Subcutaneous abdominal adipose tissue (tissue), 5 donors: ENCODE data around the gene SMAGP.
"Not testable (repeated sequence)": the region's sequence is repeated elsewhere in the genome, so short reads cannot be mapped to it uniquely, and the experiment has no call there.

ENCODE experiments used
- H3K27ac ChIP-seq: one replicate; pipeline ENCODE4 v1.7.0; 2013; ENCODE audit warnings: low read depth, mild to moderate bottlenecking, inconsistent platforms, low read length, moderate library complexity
- H3K27me3 ChIP-seq, 5 donors: one replicate each; pipeline ENCODE4 v1.7.0; 2013; ENCODE audit warnings: low read length in 5 of 5, inconsistent platforms in 1 of 5; ENCODE audit not compliant: control insufficient read depth in 5 of 5, insufficient read depth in 4 of 5
- H3K36me3 ChIP-seq, 5 donors: one replicate each; pipeline ENCODE4 v1.7.0; 2013; ENCODE audit warnings: low read length in 5 of 5; ENCODE audit not compliant: control insufficient read depth in 5 of 5, insufficient read depth in 5 of 5
- H3K4me1 ChIP-seq, 5 donors: one replicate each; pipeline ENCODE4 v1.7.0; 2013; ENCODE audit warnings: low read length in 5 of 5, mild to moderate bottlenecking in 3 of 5, moderate library complexity in 1 of 5; ENCODE audit not compliant: control insufficient read depth in 5 of 5, insufficient read depth in 5 of 5
- H3K4me3 ChIP-seq, 5 donors: one replicate each; pipeline ENCODE4 v1.7.0; 2013; ENCODE audit warnings: low read length in 5 of 5, low read depth in 1 of 5
- H3K9ac ChIP-seq, 5 donors: one replicate each; pipeline ENCODE4 v1.7.0; 2013; ENCODE audit warnings: low read length in 5 of 5, mild to moderate bottlenecking in 4 of 5, moderate library complexity in 3 of 5
- H3K9me3 ChIP-seq, 5 donors: one replicate each; pipeline ENCODE4 v1.7.0; 2013; ENCODE audit warnings: low read length in 5 of 5; ENCODE audit not compliant: control insufficient read depth in 5 of 5
- donor health status: healthy.
- donor health status: healthy.
- donor health status: healthy.
- donor health status: healthy.
- donor health status: healthy.

The SMAGP gene, protein sequence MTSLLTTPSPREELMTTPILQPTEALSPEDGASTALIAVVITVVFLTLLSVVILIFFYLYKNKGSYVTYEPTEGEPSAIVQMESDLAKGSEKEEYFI

DNA sequence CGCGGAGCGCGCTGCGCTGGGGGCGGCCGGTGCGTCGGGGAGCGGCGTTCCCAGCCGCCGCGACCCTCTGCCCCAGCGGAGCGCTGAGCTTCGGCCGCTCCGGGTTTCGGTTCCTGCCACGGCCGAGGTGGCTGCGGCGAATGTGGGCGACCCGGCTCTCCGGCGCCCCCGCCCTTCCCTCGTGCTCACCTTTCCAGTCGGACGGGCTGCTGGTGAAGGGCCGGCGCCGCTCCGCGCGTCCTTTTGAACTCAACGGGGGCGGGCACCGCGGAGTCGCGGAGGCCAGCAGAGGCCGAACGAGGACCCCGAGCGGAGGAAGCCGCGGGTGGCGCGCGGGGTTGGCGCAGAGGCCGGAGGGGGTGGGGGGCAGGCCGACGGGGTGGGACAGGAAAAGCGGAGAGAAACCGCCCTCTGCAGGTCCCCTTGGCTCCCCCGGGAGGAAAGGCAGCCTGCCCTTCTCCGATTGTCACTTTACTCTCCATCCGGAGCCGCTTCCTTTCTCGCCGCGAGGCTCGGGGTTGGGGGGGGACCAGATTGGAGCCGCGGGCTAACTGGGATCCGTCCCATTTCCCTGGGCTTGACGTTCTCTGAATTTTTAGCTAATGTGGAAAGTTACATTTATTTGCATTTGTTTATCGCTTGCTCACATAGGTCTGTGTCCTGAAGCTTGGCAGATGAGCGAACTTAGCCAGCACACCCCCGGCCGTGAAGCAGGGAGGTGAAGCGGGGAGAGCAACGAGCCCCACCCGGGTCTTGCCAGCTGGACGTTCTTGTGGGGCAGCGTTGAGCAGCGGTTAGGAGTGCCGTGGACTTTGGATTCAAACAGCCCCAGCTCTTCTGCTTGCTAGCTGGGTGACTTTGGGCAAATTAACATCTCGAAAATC, at the start of gene SMAGP:
TSS of gene SMAGP (minus strand) at position 349 of the 884 bp plus-strand sequence. CDS start 1,137 bp downstream, outside the sequence.
- Histone ChIP-seq H3K36me3 (no peaks in the 10 kb centered on the region), H3K4me1 (peaks cover 4 to 23% (median 16%) of the 10 kb centered on the region in 5 donors), H3K27me3 (peaks cover 0 to 10% (median 5%) of the 10 kb centered on the region in 5 donors), H3K9ac (peak within 1 kb of the TSS; percentile 32 to 74 (median 59)), H3K9me3 (no peaks in the 10 kb centered on the region), H3K27ac (peak within 1 kb of the TSS; percentile 69), H3K4me3 (peak within 1 kb of the TSS; percentile 63 to 76 (median 73))

DNA sequence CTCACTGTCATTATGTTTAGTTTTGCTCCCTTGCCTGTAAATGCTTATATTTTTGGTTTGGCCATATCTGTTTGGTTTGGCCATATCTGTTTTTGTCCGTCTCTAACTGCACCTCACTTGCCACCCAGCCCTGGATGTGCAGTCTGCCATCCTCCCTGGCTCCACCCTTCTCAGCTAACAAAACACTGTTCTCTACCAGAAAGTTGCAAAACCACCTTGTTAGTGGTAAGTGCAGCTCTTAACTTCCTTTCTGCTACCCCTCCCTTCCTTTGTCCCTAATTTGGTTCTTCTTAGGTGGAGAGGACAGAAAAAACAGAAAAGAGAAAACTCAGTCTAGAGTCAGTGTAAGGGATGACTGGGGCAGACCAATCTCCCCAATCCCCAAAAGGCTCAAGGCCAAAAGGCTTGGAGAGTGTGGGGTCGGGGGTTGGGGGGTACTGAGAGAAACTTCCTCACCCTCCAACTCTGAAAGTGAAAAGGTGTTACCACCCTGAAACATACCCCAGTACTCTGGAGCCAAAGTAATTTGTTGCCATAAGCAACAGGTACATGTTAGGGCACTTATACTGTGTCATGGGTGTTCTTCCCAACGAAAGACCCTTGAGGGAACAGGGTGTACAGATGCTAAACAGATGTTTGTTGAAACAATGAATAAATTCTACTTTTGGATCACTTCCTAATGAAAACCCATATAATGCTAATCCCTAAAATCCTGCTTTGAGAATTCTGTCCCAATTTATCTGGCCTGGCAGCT, 48.8 kb upstream of the SMAGP start:
- H3K36me3 ChIP-seq: no peaks in the 10 kb centered on the region
- H3K27ac ChIP-seq: no peak overlapping the region
- no peaks in the 10 kb centered on the region for H3K27me3 ChIP-seq
- no peak overlapping the region for H3K9ac ChIP-seq
- H3K4me1 ChIP-seq: peaks cover 0 to 5% (median 2%) of the 10 kb centered on the region in 5 donors
- no peak overlapping the region for H3K4me3 ChIP-seq
- no peaks in the 10 kb centered on the region for H3K9me3 ChIP-seq

DNA sequence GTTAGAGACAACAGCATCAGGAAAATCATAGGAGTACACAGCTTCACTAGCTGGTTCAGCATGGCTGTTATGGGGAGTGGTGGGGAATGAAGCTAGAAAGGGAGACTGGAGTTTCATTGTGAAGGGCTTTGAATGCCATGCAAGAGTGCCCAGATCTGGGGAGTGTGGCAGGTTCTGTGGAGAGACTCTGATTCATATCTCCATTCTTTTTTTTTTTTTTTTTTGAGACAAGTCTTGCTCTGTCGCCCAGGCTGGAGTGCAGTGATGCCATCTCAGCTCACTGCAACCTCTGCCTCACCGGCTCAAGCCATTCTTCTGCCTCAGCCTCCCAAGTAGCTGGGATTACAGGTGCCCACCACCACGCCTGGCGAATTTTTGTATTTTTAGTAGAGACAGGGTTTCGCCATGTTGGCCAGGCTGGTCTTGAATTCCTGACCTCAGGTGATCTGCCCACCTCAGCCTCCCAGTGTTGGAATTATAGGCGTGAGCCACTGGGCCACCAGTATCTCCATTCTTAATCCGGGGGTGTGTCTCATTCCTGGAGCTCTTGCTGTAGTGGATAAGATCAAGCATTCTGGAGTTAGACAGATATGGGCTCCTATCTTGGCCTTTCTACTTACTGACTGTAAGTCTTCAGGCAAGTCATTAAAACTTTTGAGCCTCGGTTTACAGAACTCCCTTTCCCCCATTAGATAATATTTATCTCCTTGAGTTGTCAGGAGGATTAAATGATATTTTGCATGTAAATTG, 48.0 kb upstream of the SMAGP start:
- not testable (repeated sequence) for H3K27ac ChIP-seq, H3K9me3 ChIP-seq, H3K27me3 ChIP-seq, H3K4me3 ChIP-seq, H3K4me1 ChIP-seq, H3K36me3 ChIP-seq, H3K9ac ChIP-seq

DNA sequence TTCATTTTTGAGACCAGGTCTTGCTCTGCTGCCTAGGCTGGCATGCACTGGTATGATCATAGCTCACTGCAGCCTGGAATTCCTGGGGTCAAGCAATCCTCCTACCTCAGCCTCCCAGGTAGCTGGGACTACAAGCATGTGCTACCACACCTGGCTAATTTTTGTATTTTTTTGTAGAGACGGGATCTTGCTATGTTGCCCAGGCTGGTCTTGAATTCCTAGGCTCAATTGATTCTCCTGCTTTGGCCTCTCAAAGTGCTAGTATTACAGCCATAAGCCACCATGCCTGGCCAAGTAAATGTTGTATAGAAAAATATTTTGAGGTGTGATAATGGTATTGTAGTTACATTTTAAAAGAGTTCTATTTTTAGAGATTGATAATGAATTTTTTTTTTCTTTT, 41.2 kb upstream of the SMAGP start:
- Histone ChIP-seq H3K36me3 (no peaks in the 10 kb centered on the region), H3K9ac (no peak overlapping the region), H3K4me3 (no peak overlapping the region), H3K27ac (no peak overlapping the region), H3K27me3 (no peaks in the 10 kb centered on the region), H3K4me1 (no peaks in the 10 kb centered on the region), H3K9me3 (no peaks in the 10 kb centered on the region)

DNA sequence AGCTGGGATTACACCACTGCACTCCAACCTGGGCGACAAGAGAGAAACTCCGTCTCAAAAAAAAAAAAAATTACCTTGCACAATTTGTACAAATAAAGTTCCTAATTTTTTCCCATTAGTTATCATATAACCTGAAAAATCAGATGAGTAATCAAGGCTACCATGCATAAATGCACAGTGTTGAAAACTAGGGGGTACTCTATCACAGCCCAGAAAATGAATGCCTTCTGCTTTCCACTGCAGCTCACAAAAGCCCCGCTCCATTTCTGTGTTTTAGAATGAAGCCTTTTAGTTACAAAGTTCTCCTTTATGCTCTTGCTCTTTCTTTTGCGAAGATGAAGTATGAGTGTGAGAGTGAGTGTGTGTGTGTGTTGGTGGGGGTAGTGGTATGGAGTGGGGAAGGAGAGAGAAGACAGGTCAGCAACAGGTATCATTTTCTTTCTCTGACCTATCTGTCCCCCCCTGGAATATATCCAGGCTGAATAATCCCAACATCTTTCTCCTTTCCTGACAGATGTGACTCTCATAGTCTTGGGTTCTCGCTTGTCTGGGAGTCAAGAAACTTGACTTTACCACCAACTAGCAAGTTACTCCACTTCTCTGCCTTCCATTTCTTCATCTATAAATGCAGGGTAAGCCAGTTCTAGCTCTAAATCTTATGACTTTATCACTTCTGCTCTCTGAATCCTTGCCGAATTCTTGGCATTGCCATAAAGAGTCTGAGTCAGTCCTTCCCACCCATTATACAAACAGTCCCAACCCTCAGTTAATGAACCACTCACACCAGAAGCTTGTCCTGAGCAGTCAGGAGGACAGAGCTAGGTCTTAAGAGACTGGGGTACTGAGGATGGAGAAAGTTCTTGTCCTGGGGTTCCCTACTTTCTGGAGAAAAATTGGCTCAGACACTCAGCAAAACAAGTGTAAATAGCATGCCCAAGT, 37.7 kb upstream of the SMAGP start:
- Histone ChIP-seq H3K4me3 (no peak overlapping the region), H3K27me3 (no peaks in the 10 kb centered on the region), H3K4me1 (no peaks in the 10 kb centered on the region), H3K9ac (no peak overlapping the region), H3K9me3 (no peaks in the 10 kb centered on the region), H3K36me3 (no peaks in the 10 kb centered on the region), H3K27ac (no peak overlapping the region)

DNA sequence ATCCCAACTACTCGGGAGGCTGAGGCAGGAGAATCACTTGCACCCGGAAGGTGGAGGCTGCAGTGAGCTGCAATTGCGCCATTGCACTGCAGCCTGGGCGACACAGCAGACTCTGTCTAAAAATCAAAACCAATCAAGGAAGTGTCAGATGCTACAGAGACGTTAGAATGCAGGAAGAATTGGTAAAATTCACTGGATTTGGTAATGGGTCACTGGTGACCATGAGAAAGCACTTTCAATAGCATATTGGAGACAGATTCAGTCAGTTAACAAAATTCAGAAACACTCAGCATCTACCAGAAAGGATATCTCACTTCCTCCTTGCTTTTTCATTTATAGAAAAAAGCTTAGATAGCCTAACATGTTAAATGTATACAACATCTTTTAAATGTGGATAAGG, 36.3 kb upstream of the SMAGP start:
- Histone ChIP-seq H3K9me3 (no peaks in the 10 kb centered on the region), H3K9ac (no peak overlapping the region), H3K4me3 (no peak overlapping the region), H3K4me1 (no peaks in the 10 kb centered on the region), H3K27ac (no peak overlapping the region), H3K36me3 (peaks cover 0 to 3% (median 0%) of the 10 kb centered on the region in 5 donors), H3K27me3 (no peaks in the 10 kb centered on the region)

DNA sequence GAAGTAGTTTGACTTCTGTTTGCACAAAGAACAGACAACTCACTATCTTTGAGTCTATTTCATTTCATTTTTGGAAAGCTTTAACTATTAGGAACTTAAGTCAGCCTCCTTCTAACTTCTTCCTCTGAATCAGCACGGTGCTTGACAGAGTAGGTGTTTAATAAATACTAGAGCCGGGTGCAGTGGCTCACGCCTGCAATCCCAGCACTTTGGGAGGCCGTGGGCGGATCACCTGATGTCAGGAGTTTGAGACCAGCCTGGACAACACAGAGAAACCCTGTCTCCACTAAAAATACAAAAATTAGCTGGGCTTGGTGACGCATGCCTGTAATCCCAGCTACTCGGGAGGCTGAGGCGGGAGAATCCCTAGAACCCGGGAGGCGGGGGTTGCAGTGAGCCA, 30.6 kb upstream of the SMAGP start:
- not testable (repeated sequence) for H3K4me1 ChIP-seq, H3K27ac ChIP-seq, H3K9me3 ChIP-seq, H3K36me3 ChIP-seq, H3K9ac ChIP-seq, H3K27me3 ChIP-seq, H3K4me3 ChIP-seq

DNA sequence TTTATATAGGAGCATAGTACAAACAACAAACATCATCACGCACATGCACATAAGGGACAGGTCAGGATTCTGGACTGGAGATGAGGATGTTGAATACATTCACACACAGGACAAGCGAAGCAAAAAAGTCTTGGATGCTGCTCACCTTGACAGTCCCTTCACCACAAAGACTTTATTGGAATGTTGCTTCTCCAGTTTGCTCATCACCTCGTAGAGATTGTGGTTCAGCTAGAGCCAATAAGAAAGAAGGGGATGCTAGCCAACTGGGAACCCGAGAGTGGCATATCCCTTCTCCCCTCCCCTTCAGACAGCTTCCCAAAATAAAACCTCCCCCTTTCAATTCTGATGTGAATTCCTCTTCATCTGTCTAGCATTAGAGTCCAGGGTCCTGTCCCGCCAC, 25.4 kb upstream of the SMAGP start:
- H3K27ac ChIP-seq: no peak overlapping the region
- H3K4me1 ChIP-seq: no peaks in the 10 kb centered on the region
- no peak overlapping the region for H3K9ac ChIP-seq
- no peaks in the 10 kb centered on the region for H3K9me3 ChIP-seq
- no peak overlapping the region for H3K4me3 ChIP-seq
- no peaks in the 10 kb centered on the region for H3K27me3 ChIP-seq
- peaks cover 0 to 6% (median 0%) of the 10 kb centered on the region in 5 donors for H3K36me3 ChIP-seq

DNA sequence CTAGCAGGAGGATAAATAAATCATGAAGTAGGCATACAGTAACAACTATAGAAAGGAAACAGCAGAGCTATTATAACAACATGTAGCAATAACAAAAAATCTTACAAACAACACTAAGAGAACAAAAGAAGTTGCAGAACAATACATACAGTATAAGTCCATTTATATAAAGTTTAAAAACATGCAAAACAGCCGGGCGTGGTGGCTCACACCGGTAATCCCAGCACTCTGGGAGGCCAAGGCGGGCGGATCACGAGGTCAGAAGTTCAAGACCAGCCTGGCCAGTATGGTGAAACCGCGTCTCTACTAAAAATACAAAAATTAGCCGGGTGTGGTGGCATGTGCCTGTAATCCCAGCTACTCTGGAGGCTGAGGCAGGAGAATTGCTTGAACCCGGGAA, 23.9 kb upstream of the SMAGP start:
- not testable (repeated sequence) for H3K9me3 ChIP-seq, H3K4me3 ChIP-seq, H3K9ac ChIP-seq, H3K27ac ChIP-seq, H3K4me1 ChIP-seq, H3K27me3 ChIP-seq, H3K36me3 ChIP-seq
